GM10266 (cell line): ENCODE data around the gene RNF145.
A peak's percentile ranks its signal among the peaks of the same experiment; 100 is the strongest.

Source experiments
- DNase-seq: peaks from one replicate; pipeline ENCODE4 v3.0.0; 2012; ENCODE audit errors: extremely low spot score
- TF ChIP-seq, protein P1 (sequence below): IDR thresholded peaks from 2 replicates; pipeline ENCODE4 v1.5.1; 2012; ENCODE audit warnings: mild to moderate bottlenecking, low read depth; ENCODE audit not compliant: control insufficient read depth, insufficient read depth; ENCODE audit errors: missing control alignments

Gene RNF145

DNA sequence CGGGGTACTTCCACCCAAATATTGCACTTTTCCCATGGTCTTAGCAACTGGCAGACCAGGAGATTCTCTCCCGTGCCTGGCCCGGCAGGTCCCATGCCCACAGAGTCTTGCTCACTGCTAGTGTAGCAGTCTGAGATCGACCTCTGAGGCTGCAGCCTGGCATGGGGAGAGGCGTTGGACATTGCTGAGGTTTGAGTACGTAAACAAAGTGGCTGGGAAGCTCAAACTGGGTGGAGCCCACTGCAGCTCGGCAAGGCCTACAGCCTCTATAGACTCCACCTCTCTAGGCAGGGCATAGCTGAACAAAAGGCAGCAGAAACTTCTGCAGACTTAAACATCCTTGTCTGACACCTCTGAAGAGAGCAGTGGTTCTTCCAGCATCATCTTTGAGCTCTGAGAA lies 69.6 kb downstream of the RNF145 start:
- no peak for DNase-seq
- TF ChIP-seq, protein P1, sequence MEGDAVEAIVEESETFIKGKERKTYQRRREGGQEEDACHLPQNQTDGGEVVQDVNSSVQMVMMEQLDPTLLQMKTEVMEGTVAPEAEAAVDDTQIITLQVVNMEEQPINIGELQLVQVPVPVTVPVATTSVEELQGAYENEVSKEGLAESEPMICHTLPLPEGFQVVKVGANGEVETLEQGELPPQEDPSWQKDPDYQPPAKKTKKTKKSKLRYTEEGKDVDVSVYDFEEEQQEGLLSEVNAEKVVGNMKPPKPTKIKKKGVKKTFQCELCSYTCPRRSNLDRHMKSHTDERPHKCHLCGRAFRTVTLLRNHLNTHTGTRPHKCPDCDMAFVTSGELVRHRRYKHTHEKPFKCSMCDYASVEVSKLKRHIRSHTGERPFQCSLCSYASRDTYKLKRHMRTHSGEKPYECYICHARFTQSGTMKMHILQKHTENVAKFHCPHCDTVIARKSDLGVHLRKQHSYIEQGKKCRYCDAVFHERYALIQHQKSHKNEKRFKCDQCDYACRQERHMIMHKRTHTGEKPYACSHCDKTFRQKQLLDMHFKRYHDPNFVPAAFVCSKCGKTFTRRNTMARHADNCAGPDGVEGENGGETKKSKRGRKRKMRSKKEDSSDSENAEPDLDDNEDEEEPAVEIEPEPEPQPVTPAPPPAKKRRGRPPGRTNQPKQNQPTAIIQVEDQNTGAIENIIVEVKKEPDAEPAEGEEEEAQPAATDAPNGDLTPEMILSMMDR = no peak

DNA sequence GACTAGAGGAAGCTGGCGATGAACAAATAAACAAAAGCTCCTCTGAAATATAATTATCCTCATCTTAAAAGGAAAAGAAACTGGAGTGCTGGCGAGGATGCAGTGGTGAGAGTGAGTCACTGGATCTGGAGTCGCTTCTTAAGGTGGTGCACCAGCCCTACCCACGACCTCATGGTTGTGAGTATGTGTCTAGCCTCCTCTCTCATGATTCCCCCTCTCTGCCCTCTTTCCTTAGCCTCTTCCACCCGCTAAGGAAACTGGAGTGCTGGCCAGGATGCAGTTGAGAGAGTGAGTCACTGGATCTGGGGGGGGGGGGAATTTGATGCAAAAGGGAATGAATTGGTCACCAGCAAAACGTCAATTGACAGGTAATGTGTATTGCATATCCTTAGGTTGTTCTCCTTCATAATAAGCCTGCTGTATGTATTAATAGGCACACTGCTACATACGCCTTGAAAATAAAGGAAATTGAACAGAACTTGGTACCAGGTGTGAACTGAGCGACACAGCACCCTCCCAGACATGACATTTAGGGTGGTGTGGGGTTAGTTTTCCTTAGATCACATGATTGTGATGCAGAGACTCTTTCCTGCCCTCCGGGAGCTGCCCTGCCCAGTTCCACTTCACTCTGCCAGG lies 73.3 kb downstream of the RNF145 start:
- DNase-seq = no peak

DNA sequence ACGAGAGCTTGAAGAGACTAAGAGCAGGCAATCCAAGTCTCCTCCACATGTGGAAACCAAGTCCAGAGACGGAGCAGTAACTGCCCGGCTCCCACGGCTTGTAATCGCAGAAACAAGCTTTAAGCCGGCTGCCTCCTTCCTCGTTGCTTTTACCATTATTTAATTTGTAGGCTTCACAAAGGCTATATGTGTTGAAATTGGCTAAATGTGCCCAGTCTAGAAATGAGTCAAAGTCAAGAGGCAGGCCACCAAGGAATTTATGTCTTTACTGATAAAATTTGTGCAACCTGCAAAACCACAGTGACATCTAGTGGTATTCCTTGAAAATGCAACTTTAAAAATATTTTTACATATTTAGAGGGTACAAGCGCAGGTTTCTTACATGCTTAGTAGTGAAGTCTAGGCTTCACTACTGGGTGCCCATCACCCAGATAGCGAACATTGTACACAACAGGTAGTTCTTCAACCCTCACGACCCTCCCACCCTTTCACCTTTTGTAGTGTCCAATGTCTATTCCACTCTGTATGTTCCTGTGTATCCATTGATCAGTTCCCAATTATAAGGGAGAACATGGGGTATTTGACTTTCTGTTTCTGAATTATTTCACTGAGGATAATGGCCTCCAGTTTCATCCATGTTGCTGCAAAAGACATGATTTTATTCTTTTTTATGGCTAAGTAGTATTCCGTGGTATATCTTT lies 76.2 kb downstream of the RNF145 start:
- peak; percentile 47 for DNase-seq
- TF ChIP-seq, protein P1 = peak; percentile 60

More for the DNA sequence above, 73.3 kb downstream of the RNF145 start:
- TF ChIP-seq, protein P1 = no peak

DNA sequence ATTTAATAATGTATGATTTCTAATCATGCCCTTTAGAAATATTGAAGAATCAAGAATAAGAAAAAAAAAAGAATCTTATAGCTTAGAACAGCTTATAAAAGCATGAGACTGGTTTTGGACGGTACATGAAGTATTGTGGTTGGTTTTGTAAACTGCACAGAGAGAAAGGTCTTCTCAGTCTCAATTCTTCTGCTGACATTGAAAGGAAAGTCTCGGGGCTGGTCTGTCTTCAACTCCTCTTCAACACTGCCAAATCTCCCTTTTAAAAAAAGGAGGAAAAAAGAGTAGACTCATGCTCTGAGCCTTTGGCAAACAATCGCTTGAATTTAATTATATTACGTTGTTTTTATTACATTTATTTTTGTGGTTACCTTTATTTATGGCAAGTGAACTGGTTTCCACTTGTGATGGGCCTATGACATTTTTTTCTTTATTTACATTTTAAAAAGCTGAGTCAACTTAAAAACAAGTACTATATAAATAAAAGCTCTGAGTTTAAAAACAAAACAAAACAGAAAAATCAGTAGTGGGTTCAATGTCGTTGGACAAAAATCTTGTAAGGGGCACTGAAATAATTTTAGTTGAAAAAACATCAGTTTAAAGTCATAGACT lies 76.8 kb downstream of the RNF145 start:
- TF ChIP-seq, protein P1 = no peak
- DNase-seq = no peak

DNA sequence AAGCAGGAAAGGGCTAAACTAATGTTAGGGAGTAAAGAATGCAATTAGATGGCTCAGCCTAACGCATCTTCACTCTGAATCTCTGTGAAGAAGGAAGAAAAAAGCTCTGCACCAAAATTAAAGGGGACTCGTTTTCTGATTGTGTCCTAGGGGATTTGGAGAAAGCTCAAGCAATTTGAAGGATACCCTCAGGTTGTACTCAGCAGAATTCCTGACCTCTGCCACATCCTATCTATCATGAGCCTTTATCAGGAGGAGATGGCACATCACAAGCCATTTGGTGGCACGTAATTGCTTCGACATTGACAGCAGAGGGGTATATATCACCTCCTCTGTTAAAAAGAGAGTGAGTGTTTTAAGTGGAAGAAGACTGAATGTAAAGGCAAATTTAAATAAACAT lies 77.4 kb downstream of the RNF145 start:
- TF ChIP-seq, protein P1 = no peak
- DNase-seq = no peak

DNA sequence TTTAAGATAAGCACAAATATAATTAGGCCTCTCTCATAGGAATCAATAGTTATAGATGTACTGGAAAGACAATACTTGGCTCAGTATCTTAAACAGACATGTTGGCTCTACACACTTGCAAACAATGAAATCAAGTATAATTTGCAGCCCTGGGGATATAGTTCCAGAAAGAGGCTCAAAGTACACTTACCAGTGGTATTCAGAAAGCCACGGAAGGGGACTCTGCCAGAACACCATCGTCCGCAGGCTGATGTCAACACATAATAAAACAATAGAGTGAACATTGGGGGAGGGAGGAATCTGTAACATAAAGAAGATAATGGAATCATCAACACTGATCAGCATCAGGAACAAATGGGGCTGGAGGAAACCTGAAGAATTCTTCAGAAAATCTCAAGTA lies 78.5 kb downstream of the RNF145 start:
- no peak for DNase-seq
- TF ChIP-seq, protein P1 = no peak

DNA sequence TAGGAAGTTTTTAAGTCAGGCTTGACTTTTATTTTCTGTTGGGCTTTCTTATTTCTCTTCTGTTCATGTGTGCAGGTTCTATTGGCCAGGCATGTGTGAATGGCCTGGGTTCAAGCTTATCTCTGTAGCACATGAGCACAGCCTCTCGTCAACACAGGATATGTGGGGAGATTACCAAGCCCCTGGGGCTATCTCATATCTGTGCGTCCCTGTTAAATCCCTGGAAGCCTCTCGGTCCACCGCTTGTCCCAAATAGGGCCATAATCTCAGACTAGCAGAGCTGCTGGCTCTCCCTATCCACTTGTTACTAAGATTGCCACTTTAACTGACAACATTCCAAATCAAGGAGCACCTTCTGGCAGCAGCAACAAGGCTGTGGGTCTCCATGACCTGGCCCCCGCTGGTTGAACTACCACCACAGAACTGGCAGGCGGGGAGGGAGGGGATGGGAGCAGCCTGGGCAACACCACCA lies 81.2 kb downstream of the RNF145 start:
- TF ChIP-seq, protein P1 = no peak
- DNase-seq = no peak
